KOPT-K1 (cell line): Measurements from ENCODE around the gene COL5A1.

ENCODE experiments used
- H3K27ac ChIP-seq: fragments of 200-600 bp; sonication (generic); 2 replicates; pipeline ENCODE4 v1.5.1; 2016; ENCODE audit warnings: antibody characterized with exemption, mild to moderate bottlenecking, low read depth, low read length; ENCODE audit not compliant: poor library complexity, severe bottlenecking
- H3K36me3 ChIP-seq: fragments of 200-600 bp; sonication (generic); 2 replicates; pipeline ENCODE4 v1.5.1; 2017; ENCODE audit warnings: antibody characterized with exemption, mild to moderate bottlenecking, low read length, moderate library complexity; ENCODE audit not compliant: insufficient read depth
- H3K9me3 ChIP-seq: fragments of 200-600 bp; sonication (generic); 2 replicates; pipeline ENCODE4 v1.5.1; 2017; ENCODE audit warnings: antibody characterized with exemption, low read length, mild to moderate bottlenecking; ENCODE audit not compliant: insufficient read depth, poor library complexity, severe bottlenecking

The COL5A1 gene

DNA sequence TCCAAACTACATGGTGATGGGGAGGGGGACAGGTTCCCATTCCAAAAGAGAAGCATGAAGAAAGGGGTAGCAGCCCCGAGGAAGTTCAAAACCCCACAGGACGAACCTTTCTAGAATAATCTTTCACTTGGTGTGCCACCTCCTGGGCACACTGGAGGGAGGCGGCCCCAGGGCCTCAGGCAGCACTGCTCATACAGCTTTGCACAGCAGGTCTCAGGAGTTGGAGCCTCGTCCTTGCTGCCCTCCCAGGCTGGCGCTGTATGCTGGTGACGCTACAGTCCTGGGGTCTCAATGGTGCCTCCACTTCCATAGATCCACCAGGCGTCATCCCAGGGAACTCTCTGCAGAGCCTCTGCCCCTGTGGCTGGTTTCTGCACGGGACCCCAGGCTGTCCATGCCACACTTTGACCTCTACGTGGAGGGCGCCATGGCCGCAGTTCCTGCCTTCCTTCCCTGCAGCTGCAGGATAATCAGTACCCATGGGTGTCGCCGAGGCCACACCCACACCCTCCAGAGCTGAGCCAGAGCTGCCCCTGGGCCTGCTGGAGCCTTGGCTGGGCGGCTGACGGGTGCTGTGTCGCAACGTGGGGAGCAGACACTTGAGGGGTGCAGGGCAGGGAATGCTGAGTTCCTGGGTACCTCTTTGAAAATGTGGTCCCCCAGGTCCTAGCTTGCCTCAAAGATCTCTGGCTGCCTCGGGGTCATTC, 95.3 kb downstream of the COL5A1 start:
- H3K36me3 ChIP-seq: no peaks in the 10 kb centered on the region
- H3K9me3 ChIP-seq: no peaks in the 10 kb centered on the region
- H3K27ac ChIP-seq: no peak overlapping the region

DNA sequence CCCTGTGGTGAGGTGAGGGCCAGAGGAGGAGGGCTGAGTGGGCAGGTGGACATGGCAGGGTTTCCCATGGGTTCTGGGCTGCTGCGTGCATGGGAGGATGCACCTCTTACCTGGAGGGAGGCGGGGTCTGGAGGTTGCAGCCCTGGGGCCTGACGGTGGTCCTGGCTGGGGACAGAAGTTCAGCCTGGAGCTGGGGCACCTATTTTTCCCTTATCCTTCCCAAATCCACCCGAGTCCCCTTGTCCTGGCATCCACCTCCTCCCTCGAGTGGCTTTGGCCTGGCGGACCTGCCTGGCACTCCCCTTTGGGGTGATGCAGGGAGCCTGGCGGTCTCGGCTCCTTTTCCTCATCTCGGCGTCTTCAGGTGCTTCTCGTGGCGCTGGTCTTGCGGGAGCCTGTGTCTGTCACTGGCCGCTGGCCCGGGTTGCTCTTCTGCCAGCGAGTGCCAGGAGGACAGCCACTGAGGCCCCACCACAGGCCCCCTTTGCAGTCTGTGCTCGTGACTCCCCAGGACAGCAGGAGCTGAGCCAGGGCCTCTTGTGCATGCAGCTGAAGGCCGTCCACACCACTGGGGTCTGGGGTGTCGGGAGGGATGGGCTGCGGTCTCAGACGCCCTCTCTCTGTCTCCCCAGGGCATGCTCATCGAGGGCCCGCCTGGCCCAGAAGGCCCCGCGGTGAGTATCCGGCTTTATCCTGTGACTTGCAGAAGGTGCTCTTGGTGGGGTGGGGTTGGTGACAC, 96.4 kb downstream of the COL5A1 start:
- no peaks in the 10 kb centered on the region for H3K9me3 ChIP-seq
- H3K36me3 ChIP-seq: no peaks in the 10 kb centered on the region
- no peak overlapping the region for H3K27ac ChIP-seq

DNA sequence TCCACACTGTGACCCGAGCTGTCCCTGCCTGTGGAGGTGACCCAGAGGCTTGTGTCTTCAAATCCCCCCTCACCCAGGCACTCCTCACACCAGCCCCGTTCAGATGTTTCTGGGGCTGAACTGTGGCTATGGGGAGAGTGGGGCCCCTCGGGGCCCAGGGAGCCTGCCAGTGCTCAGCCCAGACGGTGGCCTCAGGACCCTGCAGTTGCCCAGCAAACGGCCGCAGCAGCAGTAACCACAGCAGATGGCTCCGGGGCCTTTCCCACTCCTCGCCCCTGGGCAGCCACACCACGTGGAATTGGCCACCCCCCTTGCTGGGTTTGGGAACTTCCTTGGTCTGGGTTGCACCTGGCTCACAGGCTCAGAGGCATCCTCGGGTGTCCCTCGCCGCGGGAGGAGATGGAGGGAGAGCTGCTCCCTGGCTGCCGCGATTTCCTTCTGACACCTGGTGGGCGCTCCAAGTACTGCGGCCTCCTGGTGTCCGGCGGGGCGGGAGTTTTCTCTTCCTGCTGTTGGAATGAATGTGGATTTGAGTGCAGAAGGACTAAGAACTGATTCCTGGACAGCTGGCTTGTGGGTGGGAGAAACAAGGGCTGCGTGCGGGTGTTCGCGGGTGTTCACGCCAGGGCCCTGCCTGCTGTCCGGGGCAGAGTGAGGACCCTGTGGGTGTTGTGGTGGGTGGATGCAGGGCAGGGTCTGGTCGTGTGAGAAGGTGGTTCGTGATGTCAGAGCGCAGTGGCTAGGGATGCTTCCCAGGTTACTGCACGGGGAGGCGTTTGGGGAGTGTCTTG, 97.5 kb downstream of the COL5A1 start:
- Histone ChIP-seq H3K36me3 (no peaks in the 10 kb centered on the region), H3K27ac (no peak overlapping the region), H3K9me3 (no peaks in the 10 kb centered on the region)

DNA sequence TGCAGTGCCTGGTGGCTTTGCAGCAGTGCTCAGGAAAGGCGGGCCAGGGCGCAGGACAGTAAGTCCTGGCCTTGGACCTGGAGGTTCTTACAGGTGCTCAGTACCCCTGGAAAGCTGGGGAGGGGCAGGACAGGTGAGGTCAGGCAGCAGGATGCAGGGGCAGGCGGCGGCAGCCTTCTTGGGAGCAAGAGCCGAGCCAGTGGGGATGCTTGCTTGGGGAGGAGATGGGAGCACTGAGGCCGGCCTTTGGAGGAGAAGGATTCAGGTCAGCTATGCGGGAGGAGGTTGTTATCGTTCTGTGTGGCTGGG, 98.0 kb downstream of the COL5A1 start:
- H3K9me3 ChIP-seq: peaks cover 4% of the 10 kb centered on the region
- H3K36me3 ChIP-seq: no peaks in the 10 kb centered on the region
- no peak overlapping the region for H3K27ac ChIP-seq

DNA sequence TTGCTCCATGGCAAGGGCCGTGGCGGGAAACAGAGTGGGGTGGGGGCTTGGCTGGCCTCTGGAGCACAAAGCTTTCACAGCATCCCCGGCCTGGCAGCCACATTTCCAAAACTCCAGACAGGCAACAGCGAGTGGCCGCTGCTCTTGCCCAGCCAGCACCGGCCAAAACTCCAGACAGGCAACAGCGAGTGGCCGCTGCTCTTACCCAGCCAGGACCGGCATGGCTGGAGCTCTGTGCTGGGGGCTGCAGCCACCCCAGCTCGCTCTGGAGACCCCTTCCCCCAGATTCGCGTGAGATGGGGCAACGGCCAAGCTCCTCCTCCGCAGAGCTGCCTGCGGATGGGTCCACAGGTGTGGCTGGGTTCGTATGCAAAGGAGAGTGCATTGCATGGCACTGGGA, 98.5 kb downstream of the COL5A1 start:
- Histone ChIP-seq H3K27ac (no peak overlapping the region), H3K36me3 (no peaks in the 10 kb centered on the region), H3K9me3 (peaks cover 9% of the 10 kb centered on the region)

DNA sequence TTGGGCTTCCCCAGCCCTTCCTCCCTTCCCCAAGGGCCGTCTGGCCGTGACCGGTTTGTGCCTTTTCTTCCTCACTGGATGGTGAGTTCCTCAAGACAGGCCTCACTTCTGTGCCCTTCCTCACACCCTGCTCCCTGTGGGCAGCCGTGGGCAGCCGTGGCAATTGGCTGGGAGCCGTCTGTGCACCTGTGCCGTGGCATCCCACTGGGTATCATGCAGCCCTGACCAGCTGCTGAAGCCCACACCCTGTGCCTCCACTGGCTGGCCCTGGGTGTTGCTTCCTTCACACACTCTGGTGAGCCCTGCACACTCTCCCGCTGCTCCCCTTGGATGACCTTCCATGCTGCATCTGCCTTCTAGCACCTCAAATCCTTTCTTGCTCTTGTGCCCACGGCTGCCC, 100.2 kb downstream of the COL5A1 start:
- Histone ChIP-seq H3K36me3 (no peaks in the 10 kb centered on the region), H3K9me3 (peaks cover 17% of the 10 kb centered on the region), H3K27ac (no peak overlapping the region)

DNA sequence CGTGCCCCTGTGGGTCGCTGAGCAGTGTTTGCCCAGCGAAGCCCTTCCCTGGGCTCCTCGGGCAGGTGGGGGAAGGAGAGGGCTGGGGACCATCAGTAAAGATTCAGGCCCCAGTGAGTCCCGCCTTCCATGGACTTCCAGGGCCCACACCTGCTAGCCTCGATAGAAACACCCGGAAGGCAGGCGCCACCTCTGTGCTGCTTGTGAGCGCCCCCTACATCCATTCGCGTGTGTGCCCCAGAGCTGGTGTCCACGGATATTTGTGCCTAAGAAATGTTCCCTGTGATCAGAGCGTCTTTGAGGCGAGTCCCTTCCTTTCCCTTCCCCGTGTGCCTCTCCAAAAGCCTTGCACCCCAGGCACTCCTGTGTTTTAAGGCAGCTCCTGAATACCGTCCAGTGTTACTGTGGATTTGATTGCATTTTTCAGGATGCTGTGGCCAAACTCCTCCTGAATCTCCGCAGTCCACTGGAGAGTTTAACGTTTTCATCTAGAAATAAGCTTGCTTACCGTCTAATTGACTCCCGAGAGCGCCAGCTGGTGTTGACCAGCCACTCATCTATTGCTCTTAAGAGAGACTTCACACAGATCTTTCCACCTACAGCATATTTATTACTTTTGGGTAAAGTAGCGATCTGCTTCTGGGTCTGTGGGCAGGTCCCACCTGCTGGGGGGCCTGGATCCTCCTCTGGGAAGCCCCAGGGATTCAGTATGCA, 101.4 kb downstream of the COL5A1 start:
- Histone ChIP-seq H3K36me3 (no peaks in the 10 kb centered on the region), H3K9me3 (peaks cover 28% of the 10 kb centered on the region), H3K27ac (no peak overlapping the region)

DNA sequence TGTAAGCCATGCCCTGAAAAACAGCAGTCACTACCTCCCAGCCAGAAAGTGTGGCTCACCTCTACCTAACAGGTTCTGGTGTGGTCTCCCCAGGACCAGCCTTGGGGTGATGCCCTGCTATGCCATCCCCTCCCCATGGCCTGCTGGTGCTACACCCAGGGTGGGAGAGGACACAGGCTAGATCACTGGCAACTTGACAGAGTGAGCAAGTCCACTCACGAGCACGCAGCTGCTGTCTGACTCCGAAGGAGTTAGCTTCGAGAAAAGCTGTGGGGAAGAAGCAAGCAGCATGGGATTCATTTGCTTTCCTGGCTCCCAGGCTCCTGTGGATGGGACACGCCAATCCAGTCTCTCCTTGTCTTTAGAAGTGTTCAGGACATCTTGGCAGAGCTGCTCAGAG, 102.2 kb downstream of the COL5A1 start:
- H3K9me3 ChIP-seq: peaks cover 31% of the 10 kb centered on the region
- no peak overlapping the region for H3K27ac ChIP-seq
- no peaks in the 10 kb centered on the region for H3K36me3 ChIP-seq

DNA sequence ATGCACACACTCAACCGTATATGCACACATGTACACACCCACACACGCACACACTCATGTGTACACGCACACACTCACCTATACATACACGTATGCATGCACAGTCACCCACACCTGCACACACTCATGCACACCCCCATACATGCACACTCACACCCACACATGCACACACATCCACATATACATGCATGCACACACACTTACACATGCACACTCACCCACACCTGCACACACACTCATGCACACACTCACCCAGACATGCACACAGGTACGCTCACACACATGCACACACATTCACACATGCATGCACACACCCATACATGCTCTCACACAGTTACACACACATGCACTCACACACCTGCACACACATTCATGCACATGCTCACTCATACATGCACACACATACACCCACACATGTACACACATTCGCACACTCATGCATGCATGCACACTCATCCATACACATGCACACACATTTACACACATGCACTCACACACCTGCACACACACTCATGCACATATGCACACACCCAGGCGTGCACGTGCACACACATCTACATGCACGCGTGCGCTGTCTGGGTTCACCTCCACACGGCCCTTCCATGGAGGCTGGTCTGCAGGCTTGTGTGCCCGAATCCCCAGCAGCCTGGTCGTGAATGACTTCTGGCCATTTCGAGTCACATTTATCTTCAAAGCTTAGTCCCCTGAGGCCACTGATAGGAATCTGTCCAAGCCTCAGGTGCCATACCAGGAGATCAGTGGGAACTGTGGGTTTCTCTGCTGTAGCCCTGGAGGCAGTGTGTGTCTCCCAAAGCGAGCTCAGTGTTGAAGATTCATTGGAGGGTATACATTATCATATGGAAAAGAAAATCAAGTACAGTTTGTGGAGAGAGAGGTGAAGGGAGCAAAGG, 103.0 kb downstream of the COL5A1 start:
- Histone ChIP-seq H3K27ac (no peak overlapping the region), H3K36me3 (no peaks in the 10 kb centered on the region), H3K9me3 (peaks cover 31% of the 10 kb centered on the region)

DNA sequence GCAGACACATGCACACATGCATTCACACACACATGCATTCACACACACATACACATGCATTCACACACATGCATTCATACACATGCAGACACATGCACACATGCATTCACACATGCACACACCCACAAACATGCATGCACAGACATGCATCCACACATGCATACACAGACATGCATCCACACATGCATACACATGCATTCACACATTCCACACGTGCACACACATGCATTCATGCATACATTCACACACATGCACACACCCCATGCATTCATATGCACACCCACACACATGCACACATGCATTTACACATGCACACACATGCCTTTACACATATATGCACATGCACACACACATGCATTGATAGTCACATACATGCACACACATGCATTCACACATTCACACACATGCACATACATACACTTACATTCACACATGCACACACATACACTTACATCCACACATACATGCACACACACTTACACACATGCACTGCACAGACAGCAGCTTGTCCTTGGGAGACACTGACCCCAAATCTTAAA, 106.4 kb downstream of the COL5A1 start:
- H3K9me3 ChIP-seq: peaks cover 31% of the 10 kb centered on the region
- no peaks in the 10 kb centered on the region for H3K36me3 ChIP-seq
- no peak overlapping the region for H3K27ac ChIP-seq

DNA sequence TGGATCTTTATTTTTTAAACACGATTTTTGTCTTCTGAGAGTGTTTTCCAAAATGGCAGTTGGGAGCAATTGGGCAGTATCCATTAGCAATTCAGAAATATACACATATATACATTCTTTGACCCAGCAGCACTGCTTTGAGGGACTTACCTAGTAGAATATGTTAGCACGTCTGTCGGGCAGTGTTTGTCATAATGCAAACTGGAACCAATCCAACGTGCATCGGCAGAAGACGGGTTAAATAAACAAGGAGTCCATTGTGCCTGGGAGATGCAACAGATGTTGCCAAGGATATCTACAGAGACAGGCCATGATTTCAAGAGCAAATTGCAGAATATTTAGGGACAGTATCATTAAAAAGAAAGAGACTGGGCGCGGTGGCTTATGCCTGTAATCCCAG, 107.0 kb downstream of the COL5A1 start:
- Histone ChIP-seq H3K27ac (no peak overlapping the region), H3K9me3 (peaks cover 31% of the 10 kb centered on the region), H3K36me3 (no peaks in the 10 kb centered on the region)

DNA sequence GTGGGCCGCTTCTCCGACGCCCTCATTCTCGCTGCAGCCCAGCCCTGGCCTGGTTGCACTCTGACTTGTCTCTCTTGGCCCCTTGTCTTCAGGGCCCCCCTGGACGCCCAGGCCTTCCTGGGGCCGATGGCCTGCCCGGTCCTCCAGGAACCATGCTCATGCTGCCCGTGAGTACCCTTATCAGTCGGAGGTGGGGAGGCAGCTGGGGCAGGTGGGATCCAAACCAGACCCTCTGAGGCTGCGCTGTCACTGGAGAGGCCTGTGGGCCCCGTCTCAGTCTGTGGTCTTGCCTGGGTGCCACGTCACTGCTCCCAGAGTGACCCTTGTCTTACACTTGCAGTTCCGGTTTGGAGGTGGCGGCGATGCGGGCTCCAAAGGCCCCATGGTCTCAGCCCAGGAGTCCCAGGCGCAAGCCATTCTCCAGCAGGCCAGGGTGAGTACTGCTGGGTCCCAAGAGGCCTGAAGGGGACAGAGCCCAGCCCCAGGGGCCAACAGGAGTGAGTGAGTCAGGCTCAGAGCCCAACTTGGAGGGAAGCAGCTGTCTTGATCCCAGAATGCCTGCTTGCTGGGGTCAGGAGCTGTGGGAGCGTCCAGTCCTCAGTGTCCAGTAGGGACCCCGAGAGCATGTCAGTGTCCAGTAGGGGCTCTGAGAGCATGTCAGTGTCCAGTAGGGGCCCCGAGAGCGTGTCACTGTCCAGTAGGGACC, 109.0 kb downstream of the COL5A1 start:
- H3K36me3 ChIP-seq: no peaks in the 10 kb centered on the region
- peaks cover 21% of the 10 kb centered on the region for H3K9me3 ChIP-seq
- no peak overlapping the region for H3K27ac ChIP-seq

DNA sequence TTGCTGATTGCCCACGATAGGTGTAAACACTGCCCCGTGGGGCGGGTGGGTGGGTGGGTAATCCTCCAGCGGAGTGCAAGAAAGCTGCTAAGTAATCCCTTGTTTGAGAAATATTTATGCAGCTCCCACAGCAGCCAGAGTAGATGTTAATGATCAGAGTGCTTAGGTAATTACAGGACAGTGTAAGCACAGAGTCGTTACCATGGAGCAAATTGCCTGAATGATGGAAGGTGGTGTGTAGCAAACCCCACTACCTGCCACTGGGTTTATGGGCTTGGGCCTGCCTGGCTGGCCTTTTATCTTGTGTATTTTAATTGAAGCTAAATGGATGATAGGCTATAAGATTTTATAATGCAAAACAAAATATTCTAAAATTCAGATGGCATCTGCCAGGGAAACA, 110.0 kb downstream of the COL5A1 start:
- Histone ChIP-seq H3K36me3 (no peaks in the 10 kb centered on the region), H3K27ac (no peak overlapping the region), H3K9me3 (peaks cover 16% of the 10 kb centered on the region)
